Measurements from ENCODE around the gene PGBD4.
A peak's percentile ranks its signal among the peaks of the same experiment; 100 is the strongest.
"Not testable (repeated sequence)": the region's sequence is repeated elsewhere in the genome, so short reads cannot be mapped to it uniquely, and the experiment has no call there.

Gene PGBD4

GRCh38 chr15:34114739-34115138, 12.9 kb downstream of the PGBD4 start:
- DNase-seq: no peak

- peak; percentile 39 for DNase-seq
Observed at GRCh38 chr15:34116620-34117019, 14.7 kb downstream of the PGBD4 start.

- DNase-seq: no peak
Observed at GRCh38 chr15:34119291-34119690, 17.4 kb downstream of the PGBD4 start.

- not testable (repeated sequence) for DNase-seq
Observed at GRCh38 chr15:34120420-34120819, 18.5 kb downstream of the PGBD4 start.

GRCh38 chr15:34121786-34122185, 19.9 kb downstream of the PGBD4 start:
- DNase-seq: not testable (repeated sequence)

GRCh38 chr15:34122771-34123183, 20.9 kb downstream of the PGBD4 start:
- no peak for DNase-seq

- no peak for DNase-seq
Observed at GRCh38 chr15:34124651-34125050, 22.8 kb downstream of the PGBD4 start.

- DNase-seq: no peak
Observed at GRCh38 chr15:34125945-34126344, 24.1 kb downstream of the PGBD4 start.

- no peak for DNase-seq
Observed at GRCh38 chr15:34126522-34126921, 24.6 kb downstream of the PGBD4 start.

GRCh38 chr15:34128898-34129297, 27.0 kb downstream of the PGBD4 start:
- DNase-seq: no peak

GRCh38 chr15:34132881-34133280, 31.0 kb downstream of the PGBD4 start:
- DNase-seq: no peak

GRCh38 chr15:34133511-34133910, 31.6 kb downstream of the PGBD4 start:
- DNase-seq: no peak

- DNase-seq: no peak
Observed at GRCh38 chr15:34147371-34148140, 45.7 kb downstream of the PGBD4 start.

- DNase-seq: no peak
Observed at GRCh38 chr15:34154725-34155204, 52.9 kb downstream of the PGBD4 start.

GRCh38 chr15:34155859-34156258, 54.0 kb downstream of the PGBD4 start:
- DNase-seq: no peak
